GM21786 (cell line): ENCODE data around the gene EXOC4.
"Not testable (repeated sequence)": the region's sequence is repeated elsewhere in the genome, so short reads cannot be mapped to it uniquely, and the experiment has no call there.

Experiments
- ATAC-seq: cut with Tn5 transposase; IDR thresholded peaks from one replicate; pipeline ENCODE4 v1.9.1; 2021; ENCODE audit not compliant: unreplicated experiment

EXOC4 gene

GRCh38 chr7:133275008-133275407 lies 22.1 kb downstream of the EXOC4 start:
- no peak for ATAC-seq

GRCh38 chr7:133275446-133276095 lies 22.7 kb downstream of the EXOC4 start:
- ATAC-seq, result no peak

- ATAC-seq, result not testable (repeated sequence)
These were observed 26.1 kb downstream of the EXOC4 start for GRCh38 chr7:133278975-133279374.

GRCh38 chr7:133282094-133282493 lies 29.2 kb downstream of the EXOC4 start:
- ATAC-seq, result no peak

- no peak for ATAC-seq
These were observed 31.2 kb downstream of the EXOC4 start for GRCh38 chr7:133284092-133284491.

GRCh38 chr7:133288970-133289369 lies 36.1 kb downstream of the EXOC4 start:
- ATAC-seq, result no peak

GRCh38 chr7:133290041-133290440 lies 37.2 kb downstream of the EXOC4 start:
- ATAC-seq, result no peak

GRCh38 chr7:133290676-133291333 lies 37.9 kb downstream of the EXOC4 start:
- no peak for ATAC-seq

GRCh38 chr7:133292631-133293030 lies 39.8 kb downstream of the EXOC4 start:
- no peak for ATAC-seq

- no peak for ATAC-seq
These were observed 40.7 kb downstream of the EXOC4 start for GRCh38 chr7:133293384-133294160.

- ATAC-seq, result no peak
These were observed 41.4 kb downstream of the EXOC4 start for GRCh38 chr7:133294234-133294633.

- ATAC-seq, result no peak
These were observed 42.6 kb downstream of the EXOC4 start for GRCh38 chr7:133295484-133295883.

- ATAC-seq, result no peak
These were observed 44.2 kb downstream of the EXOC4 start for GRCh38 chr7:133297093-133297492.

- ATAC-seq, result no peak
These were observed 45.2 kb downstream of the EXOC4 start for GRCh38 chr7:133298080-133298479.

- no peak for ATAC-seq
These were observed 46.8 kb downstream of the EXOC4 start for GRCh38 chr7:133299676-133300075.

- ATAC-seq, result no peak
These were observed 47.2 kb downstream of the EXOC4 start for GRCh38 chr7:133300088-133300487.

GRCh38 chr7:133300811-133301210 lies 47.9 kb downstream of the EXOC4 start:
- ATAC-seq, result no peak

GRCh38 chr7:133301444-133301843 lies 48.6 kb downstream of the EXOC4 start:
- ATAC-seq, result no peak

- ATAC-seq, result no peak
These were observed 50.5 kb downstream of the EXOC4 start for GRCh38 chr7:133303372-133303771.

- ATAC-seq, result no peak
These were observed 51.1 kb downstream of the EXOC4 start for GRCh38 chr7:133303931-133304330.

- no peak for ATAC-seq
These were observed 56.5 kb downstream of the EXOC4 start for GRCh38 chr7:133309333-133309732.

GRCh38 chr7:133310232-133310862 lies 57.5 kb downstream of the EXOC4 start:
- no peak for ATAC-seq
